Glutamatergic neuron (in vitro differentiated cells): ENCODE results near the gene SLC9A1. TPM values are rescaled to one million over a fixed set of nuclear protein-coding genes. Genes with fewer than 3 reads are reported as not detected.
"Not testable (repeated sequence)": the region's sequence is repeated elsewhere in the genome, so short reads cannot be mapped to it uniquely, and the experiment has no call there.

Experiments
- DNase-seq: peaks from one replicate; pipeline ENCODE4 v3.0.0; 2022
- H3K27ac Mint-ChIP-seq: one replicate; pipeline ENCODE4 v1.8.0; 2020; ENCODE audit warnings: mild to moderate bottlenecking, mixed read lengths, inconsistent platforms; ENCODE audit not compliant: unreplicated experiment
- H3K27me3 Mint-ChIP-seq: one replicate; pipeline ENCODE4 v1.8.0; 2020; ENCODE audit warnings: mild to moderate bottlenecking, moderate library complexity, mixed read lengths, inconsistent platforms; ENCODE audit not compliant: unreplicated experiment
- H3K36me3 Mint-ChIP-seq: one replicate; pipeline ENCODE4 v1.8.0; 2020; ENCODE audit warnings: mild to moderate bottlenecking, mixed read lengths, inconsistent platforms; ENCODE audit not compliant: unreplicated experiment
- H3K4me1 Mint-ChIP-seq: one replicate; pipeline ENCODE4 v1.8.0; 2020; ENCODE audit warnings: mild to moderate bottlenecking, low read depth, mixed read lengths, inconsistent platforms; ENCODE audit not compliant: unreplicated experiment
- H3K4me3 Mint-ChIP-seq: one replicate; pipeline ENCODE4 v1.8.0; 2020; ENCODE audit warnings: mild to moderate bottlenecking, mixed read lengths, inconsistent platforms; ENCODE audit not compliant: unreplicated experiment
- H3K9me3 Mint-ChIP-seq: one replicate; pipeline ENCODE4 v1.8.0; 2020; ENCODE audit warnings: mild to moderate bottlenecking, moderate library complexity, mixed read lengths, inconsistent platforms; ENCODE audit not compliant: unreplicated experiment
- long read RNA-seq: library from polyadenylated mRNA; unstranded; transcript quantifications from one replicate; pipeline ENCODE4 v2.0.0, GENCODE V29; 2020; ENCODE audit not compliant: unreplicated experiment
- total RNA-seq: library from RNA; stranded (reverse); fragmentation: NEBNext Ultra II Directional; extraction: Animal tissue kit (Norgen Biotek cat#: 25700); gene quantifications from one replicate; pipeline ENCODE4 v1.2.1, GENCODE V29; 2021; ENCODE audit not compliant: unreplicated experiment
- TF ChIP-seq, protein P1 (sequence below): fragments of 200-600 bp; sonication (generic); IDR thresholded peaks from one replicate; pipeline ENCODE4 v1.5.0; 2021; ENCODE audit not compliant: partially characterized antibody, unreplicated experiment

The SLC9A1 gene
- 16.7 TPM for total RNA-seq
- long read RNA-seq, partial matches to known transcripts: 0 of 3 reads
- long read RNA-seq, other reads (novel, unspliced or antisense): 3 of 3 reads

DNA sequence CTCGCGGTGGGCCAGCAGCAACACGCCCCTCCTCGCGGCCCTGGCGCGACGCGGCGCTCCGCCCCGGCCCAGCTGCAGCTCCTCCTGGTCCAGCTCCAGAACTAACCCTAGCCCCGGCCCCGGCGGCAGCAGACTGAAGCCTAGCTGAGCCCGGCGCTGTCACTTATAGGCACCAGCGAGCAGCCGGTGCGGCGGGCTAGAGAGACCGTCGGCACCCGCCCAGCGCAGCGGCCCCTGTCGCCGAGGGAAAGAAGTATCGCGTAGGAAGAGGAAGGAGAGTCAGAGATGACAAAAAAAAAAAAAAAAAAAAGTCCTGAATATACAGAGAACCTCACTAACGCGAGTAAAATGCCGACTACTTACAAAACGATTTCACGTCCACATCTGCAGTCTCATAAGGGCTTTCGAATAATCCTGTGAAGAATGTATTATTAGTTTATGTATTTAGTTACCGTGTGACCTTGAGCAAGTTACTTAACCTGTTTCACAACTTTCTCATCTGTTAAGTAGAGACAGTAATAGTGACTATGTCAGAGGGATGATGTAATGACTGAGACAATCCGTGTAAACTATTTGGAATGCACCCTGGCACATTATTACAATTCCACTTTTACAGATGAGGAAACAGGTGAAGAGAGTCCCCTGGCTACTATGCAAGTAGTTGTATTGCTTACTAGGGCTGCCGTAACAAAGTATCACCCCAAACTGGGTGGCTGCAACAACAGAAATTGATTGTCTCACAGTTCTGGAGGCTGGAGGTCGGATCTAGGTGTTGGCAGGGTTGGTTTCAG is at the start of gene SLC9A1:
Gene SLC9A1 (minus strand): TSS at position 135 of the 791 bp plus-strand sequence. CDS start 791 bp downstream, outside the sequence.
- DNase-seq: peak; percentile 94
- H3K27ac Mint-ChIP-seq: peak within 1 kb of the TSS; percentile 71
- peaks cover 18% of the 10 kb centered on the region for H3K4me1 Mint-ChIP-seq
- peak within 1 kb of the TSS; percentile 98 for H3K4me3 Mint-ChIP-seq
- H3K9me3 Mint-ChIP-seq: peaks cover 8% of the 10 kb centered on the region
- TF ChIP-seq, protein P1, sequence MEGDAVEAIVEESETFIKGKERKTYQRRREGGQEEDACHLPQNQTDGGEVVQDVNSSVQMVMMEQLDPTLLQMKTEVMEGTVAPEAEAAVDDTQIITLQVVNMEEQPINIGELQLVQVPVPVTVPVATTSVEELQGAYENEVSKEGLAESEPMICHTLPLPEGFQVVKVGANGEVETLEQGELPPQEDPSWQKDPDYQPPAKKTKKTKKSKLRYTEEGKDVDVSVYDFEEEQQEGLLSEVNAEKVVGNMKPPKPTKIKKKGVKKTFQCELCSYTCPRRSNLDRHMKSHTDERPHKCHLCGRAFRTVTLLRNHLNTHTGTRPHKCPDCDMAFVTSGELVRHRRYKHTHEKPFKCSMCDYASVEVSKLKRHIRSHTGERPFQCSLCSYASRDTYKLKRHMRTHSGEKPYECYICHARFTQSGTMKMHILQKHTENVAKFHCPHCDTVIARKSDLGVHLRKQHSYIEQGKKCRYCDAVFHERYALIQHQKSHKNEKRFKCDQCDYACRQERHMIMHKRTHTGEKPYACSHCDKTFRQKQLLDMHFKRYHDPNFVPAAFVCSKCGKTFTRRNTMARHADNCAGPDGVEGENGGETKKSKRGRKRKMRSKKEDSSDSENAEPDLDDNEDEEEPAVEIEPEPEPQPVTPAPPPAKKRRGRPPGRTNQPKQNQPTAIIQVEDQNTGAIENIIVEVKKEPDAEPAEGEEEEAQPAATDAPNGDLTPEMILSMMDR: peak; percentile 55
- H3K27me3 Mint-ChIP-seq: peaks cover 5% of the 10 kb centered on the region
- no peaks in the 10 kb centered on the region for H3K36me3 Mint-ChIP-seq

DNA sequence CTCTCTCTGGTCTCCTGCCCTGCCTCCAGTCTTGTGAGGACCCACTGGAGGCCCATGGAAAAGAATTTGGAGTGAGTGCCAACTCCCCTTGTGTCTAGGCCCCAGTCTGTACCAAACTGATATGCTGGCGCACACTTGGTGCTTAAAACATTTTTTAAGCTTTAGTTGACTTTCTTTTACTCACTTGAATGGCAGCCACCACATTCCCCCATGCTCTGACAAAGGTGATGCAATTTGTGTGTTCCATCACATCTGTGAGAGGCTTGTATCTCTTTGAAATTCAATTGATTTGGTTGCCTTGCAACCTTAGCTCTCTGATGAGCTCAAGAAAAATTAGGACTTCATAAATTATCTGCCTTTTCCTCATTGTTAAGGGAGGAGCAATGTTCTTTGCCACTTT is 49.0 kb upstream of the SLC9A1 start:
- H3K9me3 Mint-ChIP-seq: no peaks in the 10 kb centered on the region

DNA sequence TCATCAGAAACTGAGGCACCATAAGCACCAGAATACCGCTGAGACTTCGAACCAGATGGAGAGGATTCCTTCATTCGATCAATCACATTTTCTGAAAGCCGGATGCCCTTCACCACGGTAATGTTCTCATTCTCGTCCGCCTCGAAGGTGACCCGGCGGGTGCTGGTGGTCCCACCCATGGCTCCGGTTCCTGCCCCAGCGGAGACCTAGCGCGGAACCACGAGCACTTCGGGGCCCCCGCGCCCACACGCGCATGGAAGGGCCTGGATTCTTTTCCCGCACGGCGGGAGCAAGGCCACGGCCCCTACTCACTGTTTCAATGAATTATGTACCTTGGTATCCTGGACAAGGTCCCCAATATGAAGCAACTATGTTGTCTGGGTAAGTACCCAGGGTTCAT is 46.4 kb upstream of the SLC9A1 start:
- TF ChIP-seq, protein P1: no peak
- Mint-ChIP-seq H3K4me1 (no peaks in the 10 kb centered on the region), H3K36me3 (no peaks in the 10 kb centered on the region), H3K9me3 (no peaks in the 10 kb centered on the region), H3K27me3 (no peaks in the 10 kb centered on the region), H3K4me3 (no peak overlapping the region), H3K27ac (no peak overlapping the region)
- no peak for DNase-seq

More for the DNA sequence above, 49.0 kb upstream of the SLC9A1 start:
- no peak overlapping the region for H3K4me3 Mint-ChIP-seq
- no peaks in the 10 kb centered on the region for H3K27me3 Mint-ChIP-seq
- H3K4me1 Mint-ChIP-seq: no peaks in the 10 kb centered on the region
- TF ChIP-seq, protein P1: no peak
- H3K27ac Mint-ChIP-seq: no peak overlapping the region
- DNase-seq: no peak
- H3K36me3 Mint-ChIP-seq: no peaks in the 10 kb centered on the region

DNA sequence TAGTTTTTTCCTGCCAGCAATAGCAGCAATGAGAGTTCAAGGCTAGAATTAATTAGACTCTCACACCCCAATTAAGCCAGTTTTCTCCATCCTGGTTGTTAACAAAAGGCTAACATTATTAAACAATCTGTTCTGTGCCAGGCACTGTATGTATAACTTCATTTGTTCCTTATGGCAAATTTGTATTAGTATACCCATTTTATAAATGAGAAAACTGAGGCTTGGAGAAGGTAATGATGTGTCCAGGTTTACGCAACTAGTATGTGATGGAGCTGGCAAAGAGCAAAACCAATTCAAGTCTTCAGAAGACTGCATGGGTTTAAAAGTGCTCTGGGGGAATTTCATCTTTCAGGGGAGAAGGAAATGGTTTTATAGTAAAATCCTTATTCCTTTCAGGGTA is 38.3 kb upstream of the SLC9A1 start:
- TF ChIP-seq, protein P1: no peak

DNA sequence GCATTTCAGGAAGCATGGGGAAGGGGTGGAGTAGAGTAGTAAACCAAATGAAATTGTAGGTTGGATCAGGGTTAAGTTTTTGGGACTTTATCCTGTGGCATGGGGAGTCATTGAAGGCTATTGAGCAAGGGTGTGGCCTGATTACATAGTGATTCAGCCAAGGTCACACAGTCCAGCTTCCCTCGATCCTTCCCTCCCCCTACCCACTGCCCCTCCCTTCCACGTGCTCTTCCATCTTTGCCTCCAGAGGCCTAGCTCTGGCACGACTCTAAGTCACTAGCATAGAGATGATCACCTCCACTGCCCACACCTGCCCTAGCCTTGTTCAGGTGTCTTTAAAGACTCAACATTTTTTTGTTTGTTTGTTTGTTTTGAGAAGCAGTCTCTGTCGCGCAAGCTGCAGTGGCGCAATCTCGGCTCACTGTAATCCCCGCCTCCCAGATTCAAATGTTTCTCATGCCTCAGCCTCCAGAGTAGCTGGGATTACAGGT is 37.2 kb upstream of the SLC9A1 start:
- DNase-seq: no peak
- no peaks in the 10 kb centered on the region for H3K36me3 Mint-ChIP-seq
- H3K27me3 Mint-ChIP-seq: no peaks in the 10 kb centered on the region
- TF ChIP-seq, protein P1: no peak
- no peaks in the 10 kb centered on the region for H3K4me1 Mint-ChIP-seq
- H3K9me3 Mint-ChIP-seq: no peaks in the 10 kb centered on the region
- no peak overlapping the region for H3K27ac Mint-ChIP-seq
- H3K4me3 Mint-ChIP-seq: no peak overlapping the region

More for the DNA sequence above, 38.3 kb upstream of the SLC9A1 start:
- H3K27ac Mint-ChIP-seq: no peak overlapping the region
- no peaks in the 10 kb centered on the region for H3K4me1 Mint-ChIP-seq
- no peaks in the 10 kb centered on the region for H3K27me3 Mint-ChIP-seq
- H3K4me3 Mint-ChIP-seq: no peak overlapping the region
- no peak for DNase-seq
- H3K36me3 Mint-ChIP-seq: no peaks in the 10 kb centered on the region
- no peaks in the 10 kb centered on the region for H3K9me3 Mint-ChIP-seq

DNA sequence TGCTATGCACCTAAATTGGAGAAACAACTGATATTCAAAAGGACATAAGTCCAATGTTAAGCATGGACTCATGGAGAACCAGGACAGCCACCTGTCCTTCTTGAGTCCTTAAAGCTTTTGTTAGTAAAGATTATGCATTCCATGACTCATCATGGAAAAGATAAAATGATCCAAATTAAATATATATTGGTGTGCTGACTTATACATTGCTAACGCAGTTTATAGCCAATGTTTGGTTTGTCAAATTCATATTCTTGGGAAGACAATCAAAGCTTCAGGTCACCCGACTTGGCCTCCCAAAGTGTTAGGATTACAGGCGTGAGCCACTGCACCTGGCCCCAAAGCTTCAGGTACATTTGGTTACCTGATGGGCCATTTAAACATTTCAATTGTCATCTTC is 29.7 kb upstream of the SLC9A1 start:
- not testable (repeated sequence) for DNase-seq, H3K36me3 Mint-ChIP-seq, H3K4me1 Mint-ChIP-seq, H3K27ac Mint-ChIP-seq, H3K9me3 Mint-ChIP-seq, H3K4me3 Mint-ChIP-seq, H3K27me3 Mint-ChIP-seq
